Endothelial cell of umbilical vein (primary cell): Measurements from ENCODE around the gene FER. TPM values are rescaled to one million over a fixed set of nuclear protein-coding genes. Genes with fewer than 3 reads are reported as not detected.

Experiments used
- BruUV-seq: library from RNA; stranded (reverse); fragments of 400-500 nt; replicated peaks from 2 replicates; lab custom pipeline; 2021; lab: Mats Ljungman, UMichigan
- CTCF ChIA-PET: fragments of 300-600, 350-600 bp; sonication (Branson Sonifier 250); formaldehyde crosslinking; loops from one replicate; lab custom pipeline; 2021; ENCODE audit warnings: antibody characterized with exemption, inconsistent platforms; lab: Charles Lee
- POLR2A ChIA-PET: fragments of 300-600, 350-600 bp; sonication (Branson Sonifier 250); formaldehyde crosslinking; loops from one replicate; lab custom pipeline; 2021; ENCODE audit warnings: antibody characterized with exemption, inconsistent platforms; lab: Charles Lee
- DNase-seq: peaks from one replicate; pipeline ENCODE4 v3.0.0-alpha.2; 2011; ENCODE audit warnings: low read depth, low spot score
- FAIRE-seq: peaks from 2 replicates; lab custom pipeline; 2011; peaks lifted over from hg19 to GRCh38; lab: Jason Lieb, UNC
- H2AFZ ChIP-seq: 2 replicates; pipeline ENCODE4 v1.6.0; 2012; ENCODE audit warnings: low read depth, low read length, control low read depth, inconsistent platforms
- H3K27ac ChIP-seq: 2 replicates; pipeline ENCODE4 v1.5.1; 2011; ENCODE audit warnings: low read depth, mild to moderate bottlenecking, control low read depth, low read length, moderate library complexity; ENCODE audit not compliant: insufficient read depth
- H3K27me3 ChIP-seq, 2 experiments: 2 replicates each; pipeline versions ENCODE4 v1.6.0 to v1.6.1; 2011; ENCODE audit warnings: low read length in 2 of 2, mixed read lengths in 1 of 2; ENCODE audit not compliant: control insufficient read depth in 2 of 2, insufficient read depth in 2 of 2
- H3K36me3 ChIP-seq, 2 experiments: 2 replicates in 1 of 2; 3 replicates in 1 of 2; pipeline ENCODE4 v1.5.1; 2011; ENCODE audit warnings: low read length in 2 of 2, mild to moderate bottlenecking in 1 of 2, moderate library complexity in 1 of 2; ENCODE audit not compliant: control insufficient read depth in 2 of 2, insufficient read depth in 2 of 2; ENCODE audit errors: extremely low read depth in 1 of 2
- H3K4me1 ChIP-seq: 3 replicates; pipeline ENCODE4 v1.5.1; 2011; ENCODE audit warnings: mild to moderate bottlenecking, low read length; ENCODE audit not compliant: control insufficient read depth, insufficient read depth; ENCODE audit errors: extremely low read depth
- H3K4me2 ChIP-seq: 2 replicates; pipeline ENCODE4 v1.6.1; 2011; ENCODE audit warnings: low read length, control low read depth, mixed read lengths; ENCODE audit not compliant: insufficient read depth
- H3K4me3 ChIP-seq, 3 experiments: fragments of 200-600 bp in 1 of 3; sonication (generic), shearing (Covaris generic) in 1 of 3; replicated peaks in 1 of 3; 2 replicates each; pipeline ENCODE4 v1.5.1; 2011 to 2016; ENCODE audit warnings: control low read depth in 3 of 3, low read length in 3 of 3, mild to moderate bottlenecking in 2 of 3, inconsistent platforms in 1 of 3, low read depth in 1 of 3, moderate library complexity in 1 of 3; ENCODE audit not compliant: insufficient read depth in 1 of 3
- H3K79me2 ChIP-seq: 2 replicates; pipeline ENCODE4 v1.6.0; 2012; ENCODE audit warnings: low read length, inconsistent platforms; ENCODE audit not compliant: control insufficient read depth, insufficient read depth
- H3K9ac ChIP-seq: replicated peaks from 2 replicates; pipeline ENCODE3; 2011; ENCODE audit warnings: low read length, control low read depth; ENCODE audit not compliant: insufficient read depth; ENCODE audit errors: extremely low read depth
- H3K9me1 ChIP-seq: replicated peaks from 3 replicates; pipeline ENCODE4 v1.6.0; 2011; ENCODE audit warnings: mild to moderate bottlenecking, low read length; ENCODE audit not compliant: control insufficient read depth, insufficient read depth; ENCODE audit errors: extremely low read depth
- H3K9me3 ChIP-seq: replicated peaks from 2 replicates; pipeline ENCODE4 v1.5.1; 2012; ENCODE audit warnings: low read length, inconsistent platforms; ENCODE audit not compliant: control insufficient read depth, insufficient read depth
- H4K20me1 ChIP-seq: replicated peaks from 2 replicates; pipeline ENCODE3; 2011; ENCODE audit warnings: mild to moderate bottlenecking, low read length; ENCODE audit not compliant: control insufficient read depth, insufficient read depth; ENCODE audit errors: extremely low read depth
- EZH2 ChIP-seq: IDR thresholded peaks from 2 replicates; pipeline ENCODE4 v1.6.1; 2012; ENCODE audit warnings: borderline replicate concordance, low read depth, mild to moderate bottlenecking, moderate library complexity, low read length, inconsistent platforms; ENCODE audit not compliant: severe bottlenecking
- FOS ChIP-seq: IDR thresholded peaks from 2 replicates; pipeline ENCODE4 v1.6.1; 2011; ENCODE audit warnings: mild to moderate bottlenecking, low read length, moderate library complexity, borderline replicate concordance; ENCODE audit not compliant: insufficient read depth
- GATA2 ChIP-seq: IDR thresholded peaks from 2 replicates; pipeline ENCODE4 v1.7.0; 2011; ENCODE audit warnings: low read depth, mild to moderate bottlenecking, moderate library complexity, mixed read lengths, low read length; ENCODE audit not compliant: insufficient read length, insufficient read depth
- JUN ChIP-seq: IDR thresholded peaks from 2 replicates; pipeline ENCODE4 v1.6.1; 2011; ENCODE audit warnings: borderline replicate concordance, low read depth; ENCODE audit not compliant: insufficient read length, insufficient read depth
- MYC ChIP-seq: IDR thresholded peaks from one replicate; pipeline ENCODE4 v1.6.1; 2011; ENCODE audit warnings: mild to moderate bottlenecking, low read depth, low read length
- POLR2A ChIP-seq: IDR thresholded peaks from 2 replicates; pipeline ENCODE4 v1.6.1; 2012; ENCODE audit warnings: low read depth, mild to moderate bottlenecking, control low read depth, low read length
- POLR2AphosphoS5 ChIP-seq: IDR thresholded peaks from 2 replicates; pipeline ENCODE4 v1.6.1; 2012; ENCODE audit warnings: low read depth, mild to moderate bottlenecking, control low read depth, low read length, moderate library complexity; ENCODE audit not compliant: insufficient read depth
- dilution Hi-C: fragments of 300-500 bp; cut with MboI; formaldehyde crosslinking; loops from one replicate; pipeline ENCODE4 v1.15.0; 2019; ENCODE audit warnings: low sequenced_read_pairs; ENCODE audit not compliant: extremely low pct_ligation_motif_present
- intact Hi-C: fragments of 100-400 bp; cut with micrococcal nuclease; formaldehyde crosslinking; loops from one replicate; pipeline ENCODE4 v1.10.0; 2022
- polyA plus RNA-seq, 4 experiments: library from polyadenylated mRNA; depleted of rRNA in 3 of 4; stranded (reverse) in 3 of 4; unstranded in 1 of 4; fragments of >200 nt; gene quantifications; 2 replicates each; pipeline versions ENCODE4 v1.2.1 to v1.2.3, GENCODE V29; 2011 to 2012; ENCODE audit warnings: missing spikeins in 1 of 4
- total RNA-seq: library from RNA; stranded (reverse); gene quantifications from 2 replicates; pipeline ENCODE4 v1.2.3, GENCODE V29; 2021
- TF ChIP-seq, protein P1 (sequence below): IDR thresholded peaks from 2 replicates; pipeline ENCODE4 v1.6.1; 2011; ENCODE audit not compliant: insufficient read depth, insufficient read length
- TF ChIP-seq, protein P2 (sequence below), 2 donors: IDR thresholded peaks; 1 replicate in 1 of 2; 2 replicates in 1 of 2; pipeline ENCODE4 v1.5.1; 2011; ENCODE audit warnings: low read length in 2 of 2, mild to moderate bottlenecking in 2 of 2, moderate library complexity in 2 of 2, control low read depth in 1 of 2, inconsistent platforms in 1 of 2, low read depth in 1 of 2; ENCODE audit not compliant: insufficient read depth in 1 of 2; ENCODE audit errors: extremely low read depth in 1 of 2

Gene FER
- total and polyA plus RNA-seq, 2 donors (not counting 3 experiments of a cell fraction or from before 2014, with no cell fraction given) = 2.3 to 27.5 TPM

DNA sequence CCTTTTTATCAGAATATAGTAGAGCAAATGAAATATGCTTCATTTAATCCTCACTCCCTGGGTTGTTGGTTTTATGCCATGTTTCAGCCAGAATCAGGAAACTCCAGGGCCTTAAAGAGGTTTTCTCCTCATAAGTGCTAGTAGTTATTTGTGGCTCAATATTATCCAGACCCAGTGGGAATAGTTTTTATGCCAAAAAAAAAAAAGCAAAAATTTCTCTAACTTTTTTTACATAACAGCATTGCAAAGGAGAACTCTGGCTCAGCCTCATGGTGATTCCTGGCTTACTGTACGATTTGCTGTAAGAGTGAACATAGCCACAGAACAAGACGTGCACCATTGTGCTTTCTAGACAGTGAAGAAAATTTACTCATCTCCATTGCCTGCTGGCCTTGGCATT is 429.5 kb downstream of the FER start:
- POLR2A ChIA-PET = no interaction called here
- Histone ChIP-seq H3K9me1 (no peaks in the 10 kb centered on the region), H4K20me1 (no peaks in the 10 kb centered on the region), H3K79me2 (no peaks in the 10 kb centered on the region), H3K9ac (no peak overlapping the region), H2AFZ (no peak overlapping the region), H3K27me3 (no peaks in the 10 kb centered on the region), H3K9me3 (no peaks in the 10 kb centered on the region), H3K27ac (no peak overlapping the region), H3K4me1 (no peaks in the 10 kb centered on the region), H3K36me3 (no peaks in the 10 kb centered on the region), H3K4me3 (no peak overlapping the region), H3K4me2 (no peak overlapping the region)
- intact Hi-C loops = no loop called here
- dilution Hi-C loops = no loop called here
- TF ChIP-seq FOS (no peak), EZH2 (no peak), JUN (no peak), POLR2AphosphoS5 (no peak), MYC (no peak), POLR2A (no peak), GATA2 (no peak)
- TF ChIP-seq, protein P1, sequence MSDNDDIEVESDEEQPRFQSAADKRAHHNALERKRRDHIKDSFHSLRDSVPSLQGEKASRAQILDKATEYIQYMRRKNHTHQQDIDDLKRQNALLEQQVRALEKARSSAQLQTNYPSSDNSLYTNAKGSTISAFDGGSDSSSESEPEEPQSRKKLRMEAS = no peak
- TF ChIP-seq, protein P2, sequence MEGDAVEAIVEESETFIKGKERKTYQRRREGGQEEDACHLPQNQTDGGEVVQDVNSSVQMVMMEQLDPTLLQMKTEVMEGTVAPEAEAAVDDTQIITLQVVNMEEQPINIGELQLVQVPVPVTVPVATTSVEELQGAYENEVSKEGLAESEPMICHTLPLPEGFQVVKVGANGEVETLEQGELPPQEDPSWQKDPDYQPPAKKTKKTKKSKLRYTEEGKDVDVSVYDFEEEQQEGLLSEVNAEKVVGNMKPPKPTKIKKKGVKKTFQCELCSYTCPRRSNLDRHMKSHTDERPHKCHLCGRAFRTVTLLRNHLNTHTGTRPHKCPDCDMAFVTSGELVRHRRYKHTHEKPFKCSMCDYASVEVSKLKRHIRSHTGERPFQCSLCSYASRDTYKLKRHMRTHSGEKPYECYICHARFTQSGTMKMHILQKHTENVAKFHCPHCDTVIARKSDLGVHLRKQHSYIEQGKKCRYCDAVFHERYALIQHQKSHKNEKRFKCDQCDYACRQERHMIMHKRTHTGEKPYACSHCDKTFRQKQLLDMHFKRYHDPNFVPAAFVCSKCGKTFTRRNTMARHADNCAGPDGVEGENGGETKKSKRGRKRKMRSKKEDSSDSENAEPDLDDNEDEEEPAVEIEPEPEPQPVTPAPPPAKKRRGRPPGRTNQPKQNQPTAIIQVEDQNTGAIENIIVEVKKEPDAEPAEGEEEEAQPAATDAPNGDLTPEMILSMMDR (IDR thresholded peaks at IDR 0.05; ENCODE audit: extremely low read depth in 1 of 2, insufficient read depth in 1 of 2, low read depth in 1 of 2, low read length in 2 of 2) = no peak
- no TSS peak for BruUV-seq
- no peak for FAIRE-seq
- DNase-seq = no peak
- CTCF ChIA-PET = no interaction called here
